ENCODE measurements around the gene GAGE12J.
"Not testable (repeated sequence)": the region's sequence is repeated elsewhere in the genome, so short reads cannot be mapped to it uniquely, and the experiment has no call there.

Gene GAGE12J, protein sequence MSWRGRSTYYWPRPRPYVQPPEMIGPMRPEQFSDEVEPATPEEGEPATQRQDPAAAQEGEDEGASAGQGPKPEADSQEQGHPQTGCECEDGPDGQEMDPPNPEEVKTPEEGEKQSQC

DNA sequence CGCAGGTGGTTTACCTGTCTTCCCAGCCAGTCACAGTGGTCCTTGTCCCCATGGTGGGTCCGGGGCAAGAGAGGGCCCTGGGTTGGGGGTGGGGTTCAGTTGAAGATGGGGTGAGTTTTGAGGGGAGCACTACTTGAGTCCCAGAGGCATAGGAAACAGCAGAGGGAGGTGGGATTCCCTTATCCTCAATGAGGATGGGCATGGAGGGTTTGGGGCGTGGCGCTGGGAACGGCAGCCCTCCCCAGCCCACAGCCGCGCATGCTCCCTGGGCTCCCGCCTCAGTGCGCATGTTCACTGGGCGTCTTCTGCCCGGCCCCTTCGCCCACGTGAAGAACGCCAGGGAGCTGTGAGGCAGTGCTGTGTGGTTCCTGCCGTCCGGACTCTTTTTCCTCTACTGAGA, at the start of gene GAGE12J:
Gene GAGE12J, plus strand, starts transcription at position 301 of the 400 bp plus-strand sequence. CDS start 1,157 bp downstream, outside the sequence.
- DNase-seq (ENCODE audit: low read depth); H3K4me3 ChIP-seq (ENCODE audit: control insufficient read depth, low read depth, low read length): not testable (repeated sequence)

DNA sequence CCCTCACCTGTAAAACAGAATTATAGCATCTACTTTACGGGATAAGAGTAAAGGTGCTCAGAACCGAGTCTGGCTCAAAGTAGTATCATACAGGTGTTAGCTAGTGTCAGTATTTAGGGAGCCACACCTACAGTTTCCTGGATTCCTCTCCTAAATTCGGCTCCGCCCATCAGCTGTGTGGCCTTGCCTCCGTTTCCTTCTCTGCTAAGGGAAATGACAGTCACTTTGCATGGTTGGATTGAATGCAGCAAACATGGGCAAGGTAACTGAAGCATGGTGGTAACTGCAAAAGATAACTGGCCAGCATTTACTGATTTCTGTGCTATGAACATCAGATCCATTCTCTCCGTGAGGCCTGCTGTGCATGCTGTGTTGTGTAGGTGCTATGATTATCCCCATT, 49.4 kb upstream of the GAGE12J start:
- H3K4me3 ChIP-seq (ENCODE audit: control insufficient read depth, low read depth, low read length), result no peak overlapping the region
- DNase-seq (ENCODE audit: low read depth), result no peak
- TF ChIP-seq CTCF (conservative IDR thresholded peaks at IDR 0.05; ENCODE audit: control insufficient read depth, insufficient read depth, low read depth, low read length), result no peak

DNA sequence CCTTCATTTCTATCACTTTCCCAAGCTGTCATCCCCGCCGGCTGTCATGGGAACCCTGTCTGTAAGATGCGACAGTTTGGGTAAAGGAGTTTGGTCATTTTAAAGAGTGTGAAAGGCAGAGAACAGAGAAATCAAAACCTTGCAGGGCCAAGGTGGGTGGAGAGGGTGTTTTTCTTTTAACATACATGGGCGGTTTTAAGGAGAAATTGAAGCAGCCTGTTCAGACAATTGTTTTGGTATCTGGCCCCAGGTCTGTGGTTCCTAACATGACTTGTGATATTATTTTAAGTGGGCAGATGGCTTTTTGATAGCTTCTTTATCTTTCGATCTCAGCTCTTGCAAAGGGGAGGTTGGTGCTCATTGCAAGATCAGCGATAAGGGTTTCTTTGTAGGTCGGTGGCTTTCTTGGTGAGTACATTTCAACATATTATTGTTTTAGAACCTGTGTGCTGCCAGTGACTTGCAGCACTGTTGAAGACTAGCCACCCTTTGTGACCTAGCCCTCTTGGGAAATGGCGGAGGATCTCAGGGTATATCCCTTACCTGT, 48.6 kb upstream of the GAGE12J start:
- no peak for TF ChIP-seq CTCF (conservative IDR thresholded peaks at IDR 0.05; ENCODE audit: control insufficient read depth, insufficient read depth, low read depth, low read length)
- no peak for DNase-seq (ENCODE audit: low read depth)
- no peak overlapping the region for H3K4me3 ChIP-seq (ENCODE audit: control insufficient read depth, low read depth, low read length)

DNA sequence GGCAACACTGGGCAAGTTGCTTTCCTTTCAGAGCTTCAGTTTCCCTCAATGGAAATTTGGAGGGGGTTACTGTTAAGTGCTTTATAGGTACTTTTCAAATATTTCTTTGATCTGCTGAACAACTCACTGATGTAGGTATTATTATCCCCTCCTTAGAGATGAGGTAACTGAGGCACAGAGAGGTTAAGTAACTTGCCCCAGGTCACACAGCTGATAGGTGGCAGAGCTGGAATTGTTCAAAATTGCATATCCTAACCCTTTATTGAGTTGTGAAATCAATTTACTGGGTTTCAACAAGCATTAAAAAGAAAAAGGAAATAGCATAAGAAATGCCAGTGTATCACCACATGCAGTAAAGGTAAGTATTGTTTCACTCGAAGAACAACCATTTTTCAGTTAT, 45.6 kb upstream of the GAGE12J start:
- H3K4me3 ChIP-seq (ENCODE audit: control insufficient read depth, low read depth, low read length), result no peak overlapping the region
- TF ChIP-seq CTCF (conservative IDR thresholded peaks at IDR 0.05; ENCODE audit: control insufficient read depth, insufficient read depth, low read depth, low read length), result no peak
- no peak for DNase-seq (ENCODE audit: low read depth)

DNA sequence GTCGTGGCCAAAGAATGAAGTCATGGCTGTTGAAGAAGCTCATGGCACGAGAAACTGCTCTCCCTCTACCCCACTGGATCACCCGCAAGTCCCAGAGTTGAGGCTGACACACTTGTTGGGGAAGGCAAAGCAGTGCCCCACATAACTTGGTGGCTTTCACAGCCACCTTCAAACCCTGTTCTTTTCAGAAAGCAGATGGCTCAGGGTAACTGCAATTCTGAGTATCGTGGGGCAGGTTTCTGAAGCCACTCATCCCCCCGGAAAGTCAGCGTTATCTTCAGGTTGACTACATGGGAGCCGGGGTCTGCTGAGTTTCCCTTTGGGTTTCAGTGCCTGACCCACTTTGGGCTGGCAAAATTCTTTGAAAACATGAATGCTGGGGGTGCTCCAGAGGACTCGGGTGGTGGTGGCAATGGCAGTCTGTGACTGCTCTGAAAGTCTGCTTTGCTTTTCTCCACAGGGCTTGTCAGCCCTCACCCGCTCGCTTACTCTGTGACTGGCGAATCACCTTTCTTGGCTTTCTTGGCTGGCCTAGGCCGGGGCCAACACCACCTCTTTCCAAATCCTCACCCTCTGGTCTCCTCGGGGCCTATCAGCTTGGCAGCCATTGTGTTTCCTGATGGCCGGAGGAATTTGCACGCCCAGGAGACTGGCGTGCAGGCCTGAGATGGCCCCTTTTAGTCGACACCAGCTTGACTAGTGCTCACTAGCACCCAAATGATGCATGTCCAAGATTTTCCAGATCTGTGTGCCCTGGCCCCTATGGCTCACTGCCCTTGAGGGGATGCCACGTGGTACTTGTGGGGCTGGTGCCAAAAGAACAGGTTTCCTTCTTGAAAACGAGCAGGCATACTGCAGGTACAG, 44.9 kb upstream of the GAGE12J start:
- DNase-seq (ENCODE audit: low read depth), result peak; percentile 34
- TF ChIP-seq CTCF (conservative IDR thresholded peaks at IDR 0.05; ENCODE audit: control insufficient read depth, insufficient read depth, low read depth, low read length), result no peak
- no peak overlapping the region for H3K4me3 ChIP-seq (ENCODE audit: control insufficient read depth, low read depth, low read length)

DNA sequence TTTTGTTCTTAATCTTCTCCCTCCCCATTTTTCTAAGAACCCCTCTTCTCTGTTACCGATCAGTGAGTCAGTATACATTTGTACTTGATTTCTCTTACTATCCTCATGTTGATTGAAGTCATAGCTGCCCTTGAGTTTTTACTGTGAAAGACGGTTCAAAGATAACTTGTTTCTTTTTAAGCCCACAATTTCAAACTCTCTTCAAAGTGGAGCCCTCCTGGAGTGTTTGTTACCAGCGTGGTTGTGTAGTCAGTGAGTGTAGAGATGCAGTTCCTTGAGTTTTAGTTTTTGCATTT, 44.4 kb upstream of the GAGE12J start:
- no peak for TF ChIP-seq CTCF (conservative IDR thresholded peaks at IDR 0.05; ENCODE audit: control insufficient read depth, insufficient read depth, low read depth, low read length)
- DNase-seq (ENCODE audit: low read depth), result no peak
- H3K4me3 ChIP-seq (ENCODE audit: control insufficient read depth, low read depth, low read length), result no peak overlapping the region

DNA sequence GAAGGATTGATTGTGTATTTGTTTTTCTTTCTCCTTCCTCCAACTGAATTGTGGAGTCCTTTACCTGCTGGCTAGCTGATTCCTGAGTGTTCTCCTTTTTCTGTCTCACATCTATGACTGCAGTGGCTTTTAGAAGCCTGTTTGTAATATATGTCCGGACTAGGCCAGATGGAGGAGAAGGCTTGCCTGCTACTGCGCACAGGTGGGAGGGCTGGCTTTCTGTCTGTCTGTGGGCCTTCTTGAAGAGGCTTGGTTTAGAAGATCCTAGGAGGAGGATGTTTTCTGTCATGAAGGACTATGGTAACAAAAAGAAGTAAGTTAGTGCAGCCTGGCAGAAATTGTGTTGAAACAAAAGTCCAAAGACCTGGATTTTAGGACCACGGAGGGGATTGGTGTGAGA, 43.8 kb upstream of the GAGE12J start:
- H3K4me3 ChIP-seq (ENCODE audit: control insufficient read depth, low read depth, low read length), result no peak overlapping the region
- no peak for DNase-seq (ENCODE audit: low read depth)
- TF ChIP-seq CTCF (conservative IDR thresholded peaks at IDR 0.05; ENCODE audit: control insufficient read depth, insufficient read depth, low read depth, low read length), result no peak

All from fibroblast of mammary gland (primary cell).